Measurements from ENCODE around the gene PHACTR3.

The PHACTR3 gene

GRCh38 chr20:59745716-59746115 lies 141.4 kb downstream of the PHACTR3 start:
- H3K4me1 ChIP-seq (ENCODE audit: control insufficient read depth, insufficient read depth, low read depth, low read length) = peaks cover 1% of the 10 kb centered on the region
- H3K18ac ChIP-seq (ENCODE audit: low read depth in 1 of 2, low read length in 2 of 2) = no peak overlapping the region
- H3K36me3 ChIP-seq (ENCODE audit: control insufficient read depth in 1 of 2, insufficient read depth in 2 of 2, low read depth in 1 of 2, low read length in 2 of 2) = no peaks in the 10 kb centered on the region
- H3K27ac ChIP-seq (ENCODE audit: low read length, poor library complexity, severe bottlenecking) = no peak overlapping the region
- no peaks in the 10 kb centered on the region for H3K79me1 ChIP-seq (replicated peaks; ENCODE audit: low read length, poor library complexity, severe bottlenecking)
- peaks cover 0 to 18% of the 10 kb centered on the region in 2 experiments for H3K27me3 ChIP-seq (ENCODE audit: control insufficient read depth in 1 of 2, insufficient read depth in 1 of 2, low read length in 2 of 2)
- no peak overlapping the region for H3K4ac ChIP-seq (ENCODE audit: low read depth in 1 of 2, low read length in 2 of 2)
- H3K4me3 ChIP-seq (ENCODE audit: insufficient read depth in 1 of 2, low read depth in 1 of 2, low read length in 2 of 2) = no peak overlapping the region
- no peak overlapping the region for H3K4me2 ChIP-seq (ENCODE audit: low read length, poor library complexity, severe bottlenecking)
- WGBS = 70% methylated on average over 8 of the region's 8 CpGs
- H4K8ac ChIP-seq (ENCODE audit: low read length) = no peak overlapping the region
- no peak overlapping the region for H3K23ac ChIP-seq (ENCODE audit: low read length in 2 of 2)
- no peak for DNase-seq
- H3K14ac ChIP-seq (ENCODE audit: low read length in 2 of 2) = no peak overlapping the region
- no peak overlapping the region for H2BK5ac ChIP-seq (ENCODE audit: low read depth, low read length, poor library complexity, severe bottlenecking)
- no peak overlapping the region for H2AFZ ChIP-seq (ENCODE audit: low read depth, low read length)
- H3K9ac ChIP-seq (ENCODE audit: low read length) = no peak overlapping the region
- no peak overlapping the region for H2AK5ac ChIP-seq (ENCODE audit: low read length, severe bottlenecking)
- no peak overlapping the region for H2BK120ac ChIP-seq (ENCODE audit: low read depth, low read length)
- no peaks in the 10 kb centered on the region for H3K9me3 ChIP-seq (ENCODE audit: control insufficient read depth, low read length)
- no peak overlapping the region for H4K91ac ChIP-seq (ENCODE audit: low read length)
- no peak overlapping the region for H2BK12ac ChIP-seq (ENCODE audit: low read length in 2 of 2)
- H2BK15ac ChIP-seq (ENCODE audit: low read depth, poor library complexity, severe bottlenecking) = no peak overlapping the region

- H4K8ac ChIP-seq (ENCODE audit: low read length) = no peak overlapping the region
- H3K9me3 ChIP-seq (ENCODE audit: control insufficient read depth, low read length) = no peaks in the 10 kb centered on the region
- DNase-seq = no peak
- H3K4me2 ChIP-seq (ENCODE audit: low read length, poor library complexity, severe bottlenecking) = no peak overlapping the region
- no peak overlapping the region for H3K4ac ChIP-seq (ENCODE audit: low read depth in 1 of 2, low read length in 2 of 2)
- H3K36me3 ChIP-seq (ENCODE audit: control insufficient read depth in 1 of 2, insufficient read depth in 2 of 2, low read depth in 1 of 2, low read length in 2 of 2) = no peaks in the 10 kb centered on the region
- no peak overlapping the region for H4K91ac ChIP-seq (ENCODE audit: low read length)
- H3K4me1 ChIP-seq (ENCODE audit: control insufficient read depth, insufficient read depth, low read depth, low read length) = peaks cover 1% of the 10 kb centered on the region
- H2AFZ ChIP-seq (ENCODE audit: low read depth, low read length) = no peak overlapping the region
- no peak overlapping the region for H3K23ac ChIP-seq (ENCODE audit: low read length in 2 of 2)
- H2BK5ac ChIP-seq (ENCODE audit: low read depth, low read length, poor library complexity, severe bottlenecking) = no peak overlapping the region
- H3K79me1 ChIP-seq (replicated peaks; ENCODE audit: low read length, poor library complexity, severe bottlenecking) = no peaks in the 10 kb centered on the region
- H2BK15ac ChIP-seq (ENCODE audit: low read depth, poor library complexity, severe bottlenecking) = no peak overlapping the region
- H2BK12ac ChIP-seq (ENCODE audit: low read length in 2 of 2) = no peak overlapping the region
- peaks cover 0 to 18% of the 10 kb centered on the region in 2 experiments for H3K27me3 ChIP-seq (ENCODE audit: control insufficient read depth in 1 of 2, insufficient read depth in 1 of 2, low read length in 2 of 2)
- no peak overlapping the region for H2BK120ac ChIP-seq (ENCODE audit: low read depth, low read length)
- no peak overlapping the region for H3K9ac ChIP-seq (ENCODE audit: low read length)
- WGBS = 57% methylated on average over 4 of the region's 4 CpGs
- no peak overlapping the region for H3K27ac ChIP-seq (ENCODE audit: low read length, poor library complexity, severe bottlenecking)
- no peak overlapping the region for H2AK5ac ChIP-seq (ENCODE audit: low read length, severe bottlenecking)
- no peak overlapping the region for H3K4me3 ChIP-seq (ENCODE audit: insufficient read depth in 1 of 2, low read depth in 1 of 2, low read length in 2 of 2)
- H3K18ac ChIP-seq (ENCODE audit: low read depth in 1 of 2, low read length in 2 of 2) = no peak overlapping the region
- H3K14ac ChIP-seq (ENCODE audit: low read length in 2 of 2) = no peak overlapping the region
Observed at GRCh38 chr20:59746155-59746554, 141.8 kb downstream of the PHACTR3 start.

- Histone ChIP-seq H4K91ac (ENCODE audit: low read length) (no peak overlapping the region), H3K36me3 (ENCODE audit: control insufficient read depth in 1 of 2, insufficient read depth in 2 of 2, low read depth in 1 of 2, low read length in 2 of 2) (no peaks in the 10 kb centered on the region), H2BK120ac (ENCODE audit: low read depth, low read length) (no peak overlapping the region), H3K4me3 (ENCODE audit: insufficient read depth in 1 of 2, low read depth in 1 of 2, low read length in 2 of 2) (peak overlapping the region in 1 of 2 experiments; percentile 22), H3K9me3 (ENCODE audit: control insufficient read depth, low read length) (no peaks in the 10 kb centered on the region), H2BK5ac (ENCODE audit: low read depth, low read length, poor library complexity, severe bottlenecking) (no peak overlapping the region), H4K8ac (ENCODE audit: low read length) (no peak overlapping the region), H3K79me1 (replicated peaks; ENCODE audit: low read length, poor library complexity, severe bottlenecking) (no peaks in the 10 kb centered on the region), H2BK12ac (ENCODE audit: low read length in 2 of 2) (no peak overlapping the region), H3K27me3 (ENCODE audit: control insufficient read depth in 1 of 2, insufficient read depth in 1 of 2, low read length in 2 of 2) (peaks cover 0 to 29% of the 10 kb centered on the region in 2 experiments), H3K9ac (ENCODE audit: low read length) (no peak overlapping the region), H3K18ac (ENCODE audit: low read depth in 1 of 2, low read length in 2 of 2) (no peak overlapping the region), H3K4ac (ENCODE audit: low read depth in 1 of 2, low read length in 2 of 2) (no peak overlapping the region), H3K23ac (ENCODE audit: low read length in 2 of 2) (no peak overlapping the region), H3K4me1 (ENCODE audit: control insufficient read depth, insufficient read depth, low read depth, low read length) (peaks cover 1% of the 10 kb centered on the region), H2AFZ (ENCODE audit: low read depth, low read length) (no peak overlapping the region), H2BK15ac (ENCODE audit: low read depth, poor library complexity, severe bottlenecking) (no peak overlapping the region), H2AK5ac (ENCODE audit: low read length, severe bottlenecking) (no peak overlapping the region), H3K4me2 (ENCODE audit: low read length, poor library complexity, severe bottlenecking) (no peak overlapping the region), H3K14ac (ENCODE audit: low read length in 2 of 2) (no peak overlapping the region), H3K27ac (ENCODE audit: low read length, poor library complexity, severe bottlenecking) (no peak overlapping the region)
- no peak for DNase-seq
- WGBS = 61% methylated on average over 11 of the region's 12 CpGs
Observed at GRCh38 chr20:59747671-59748515, 143.6 kb downstream of the PHACTR3 start.

GRCh38 chr20:59748619-59749191 lies 144.4 kb downstream of the PHACTR3 start:
- H3K4me2 ChIP-seq (ENCODE audit: low read length, poor library complexity, severe bottlenecking) = no peak overlapping the region
- no peak overlapping the region for H4K91ac ChIP-seq (ENCODE audit: low read length)
- H3K36me3 ChIP-seq (ENCODE audit: control insufficient read depth in 1 of 2, insufficient read depth in 2 of 2, low read depth in 1 of 2, low read length in 2 of 2) = no peaks in the 10 kb centered on the region
- H2AK5ac ChIP-seq (ENCODE audit: low read length, severe bottlenecking) = no peak overlapping the region
- H2AFZ ChIP-seq (ENCODE audit: low read depth, low read length) = no peak overlapping the region
- H2BK15ac ChIP-seq (ENCODE audit: low read depth, poor library complexity, severe bottlenecking) = no peak overlapping the region
- peaks cover 0 to 36% of the 10 kb centered on the region in 2 experiments for H3K27me3 ChIP-seq (ENCODE audit: control insufficient read depth in 1 of 2, insufficient read depth in 1 of 2, low read length in 2 of 2)
- H3K9me3 ChIP-seq (ENCODE audit: control insufficient read depth, low read length) = no peaks in the 10 kb centered on the region
- no peaks in the 10 kb centered on the region for H3K79me1 ChIP-seq (replicated peaks; ENCODE audit: low read length, poor library complexity, severe bottlenecking)
- no peak overlapping the region for H3K4ac ChIP-seq (ENCODE audit: low read depth in 1 of 2, low read length in 2 of 2)
- H3K14ac ChIP-seq (ENCODE audit: low read length in 2 of 2) = no peak overlapping the region
- H3K18ac ChIP-seq (ENCODE audit: low read depth in 1 of 2, low read length in 2 of 2) = no peak overlapping the region
- no peak for DNase-seq
- H4K8ac ChIP-seq (ENCODE audit: low read length) = no peak overlapping the region
- no peak overlapping the region for H3K27ac ChIP-seq (ENCODE audit: low read length, poor library complexity, severe bottlenecking)
- H3K9ac ChIP-seq (ENCODE audit: low read length) = peak overlapping the region; percentile 80
- peaks cover 1% of the 10 kb centered on the region for H3K4me1 ChIP-seq (ENCODE audit: control insufficient read depth, insufficient read depth, low read depth, low read length)
- no peak overlapping the region for H3K23ac ChIP-seq (ENCODE audit: low read length in 2 of 2)
- H2BK5ac ChIP-seq (ENCODE audit: low read depth, low read length, poor library complexity, severe bottlenecking) = no peak overlapping the region
- no peak overlapping the region for H2BK12ac ChIP-seq (ENCODE audit: low read length in 2 of 2)
- peak overlapping the region in 1 of 2 experiments; percentile 66 for H3K4me3 ChIP-seq (ENCODE audit: insufficient read depth in 1 of 2, low read depth in 1 of 2, low read length in 2 of 2)
- H2BK120ac ChIP-seq (ENCODE audit: low read depth, low read length) = no peak overlapping the region
- 79% methylated on average over 14 of the region's 14 CpGs for WGBS
